ENCODE measurements around the gene PTPRF.

PTPRF gene

DNA sequence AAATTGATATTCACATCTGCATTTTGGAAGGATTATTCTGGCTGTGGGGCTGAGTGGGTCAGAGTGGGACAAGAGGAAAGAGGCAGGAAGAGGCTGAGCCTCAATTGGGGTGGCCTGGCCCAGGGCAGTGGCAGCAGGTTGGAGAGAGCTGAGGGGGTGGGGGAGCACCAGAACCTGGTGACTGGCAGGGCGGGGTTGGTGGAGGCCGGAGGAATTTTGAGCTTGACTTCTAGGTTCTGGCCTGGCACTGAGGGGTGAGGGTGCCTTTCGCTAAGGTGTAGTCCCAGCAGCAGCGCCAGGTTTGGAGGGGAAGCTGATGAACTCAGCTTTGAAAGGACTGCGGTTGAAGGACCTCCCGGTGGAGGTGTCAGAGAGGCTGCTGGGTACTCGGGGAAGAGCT, 85.7 kb downstream of the PTPRF start:
- H3K4me3 ChIP-seq (ENCODE audit: low read depth, low read length), result no peak overlapping the region
- TF ChIP-seq, protein P1, sequence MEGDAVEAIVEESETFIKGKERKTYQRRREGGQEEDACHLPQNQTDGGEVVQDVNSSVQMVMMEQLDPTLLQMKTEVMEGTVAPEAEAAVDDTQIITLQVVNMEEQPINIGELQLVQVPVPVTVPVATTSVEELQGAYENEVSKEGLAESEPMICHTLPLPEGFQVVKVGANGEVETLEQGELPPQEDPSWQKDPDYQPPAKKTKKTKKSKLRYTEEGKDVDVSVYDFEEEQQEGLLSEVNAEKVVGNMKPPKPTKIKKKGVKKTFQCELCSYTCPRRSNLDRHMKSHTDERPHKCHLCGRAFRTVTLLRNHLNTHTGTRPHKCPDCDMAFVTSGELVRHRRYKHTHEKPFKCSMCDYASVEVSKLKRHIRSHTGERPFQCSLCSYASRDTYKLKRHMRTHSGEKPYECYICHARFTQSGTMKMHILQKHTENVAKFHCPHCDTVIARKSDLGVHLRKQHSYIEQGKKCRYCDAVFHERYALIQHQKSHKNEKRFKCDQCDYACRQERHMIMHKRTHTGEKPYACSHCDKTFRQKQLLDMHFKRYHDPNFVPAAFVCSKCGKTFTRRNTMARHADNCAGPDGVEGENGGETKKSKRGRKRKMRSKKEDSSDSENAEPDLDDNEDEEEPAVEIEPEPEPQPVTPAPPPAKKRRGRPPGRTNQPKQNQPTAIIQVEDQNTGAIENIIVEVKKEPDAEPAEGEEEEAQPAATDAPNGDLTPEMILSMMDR (IDR thresholded peaks at IDR 0.05; ENCODE audit: control insufficient read depth, extremely low read depth, insufficient read depth), result no peak
- DNase-seq (ENCODE audit: low read depth), result no peak

DNA sequence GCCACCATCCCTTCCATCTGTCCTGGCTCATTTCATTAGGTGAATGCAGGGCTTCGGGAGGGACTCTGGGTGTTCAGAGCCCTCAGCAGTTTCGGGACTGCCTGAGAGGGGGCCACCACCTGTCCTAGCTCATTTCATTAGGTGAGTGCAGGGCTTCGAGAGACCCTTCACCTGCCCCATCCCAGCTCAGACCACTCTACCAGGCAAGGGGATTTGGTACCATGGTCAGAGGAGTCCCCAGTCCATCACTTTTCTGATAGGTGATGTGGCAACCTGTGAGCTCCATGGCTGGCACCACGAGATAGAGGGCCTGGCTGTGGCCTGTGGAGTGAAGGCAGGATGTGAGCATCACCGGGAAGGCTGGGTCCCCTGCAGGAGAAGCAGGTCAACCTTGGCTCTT, 86.3 kb downstream of the PTPRF start:
- H3K4me3 ChIP-seq (ENCODE audit: low read depth, low read length), result no peak overlapping the region
- no peak for DNase-seq (ENCODE audit: low read depth)
- TF ChIP-seq, protein P1 (IDR thresholded peaks at IDR 0.05; ENCODE audit: control insufficient read depth, extremely low read depth, insufficient read depth), result no peak

DNA sequence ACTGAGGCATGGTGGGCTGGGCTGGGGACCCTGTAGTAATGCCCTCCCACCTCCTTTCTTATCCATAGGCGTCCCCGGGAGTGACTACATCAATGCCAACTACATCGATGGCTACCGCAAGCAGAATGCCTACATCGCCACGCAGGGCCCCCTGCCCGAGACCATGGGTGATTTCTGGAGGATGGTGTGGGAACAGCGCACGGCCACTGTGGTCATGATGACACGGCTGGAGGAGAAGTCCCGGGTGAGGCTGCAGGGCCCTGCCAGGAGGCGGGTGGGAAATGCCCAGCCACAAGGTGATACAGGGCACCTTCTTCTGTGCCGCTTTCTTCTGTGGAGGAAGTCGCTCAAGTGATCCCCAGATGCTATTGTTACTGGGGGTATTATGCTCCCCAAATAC, 87.0 kb downstream of the PTPRF start:
- H3K4me3 ChIP-seq (ENCODE audit: low read depth, low read length), result no peak overlapping the region
- TF ChIP-seq, protein P1 (IDR thresholded peaks at IDR 0.05; ENCODE audit: control insufficient read depth, extremely low read depth, insufficient read depth), result no peak
- DNase-seq (ENCODE audit: low read depth), result no peak

DNA sequence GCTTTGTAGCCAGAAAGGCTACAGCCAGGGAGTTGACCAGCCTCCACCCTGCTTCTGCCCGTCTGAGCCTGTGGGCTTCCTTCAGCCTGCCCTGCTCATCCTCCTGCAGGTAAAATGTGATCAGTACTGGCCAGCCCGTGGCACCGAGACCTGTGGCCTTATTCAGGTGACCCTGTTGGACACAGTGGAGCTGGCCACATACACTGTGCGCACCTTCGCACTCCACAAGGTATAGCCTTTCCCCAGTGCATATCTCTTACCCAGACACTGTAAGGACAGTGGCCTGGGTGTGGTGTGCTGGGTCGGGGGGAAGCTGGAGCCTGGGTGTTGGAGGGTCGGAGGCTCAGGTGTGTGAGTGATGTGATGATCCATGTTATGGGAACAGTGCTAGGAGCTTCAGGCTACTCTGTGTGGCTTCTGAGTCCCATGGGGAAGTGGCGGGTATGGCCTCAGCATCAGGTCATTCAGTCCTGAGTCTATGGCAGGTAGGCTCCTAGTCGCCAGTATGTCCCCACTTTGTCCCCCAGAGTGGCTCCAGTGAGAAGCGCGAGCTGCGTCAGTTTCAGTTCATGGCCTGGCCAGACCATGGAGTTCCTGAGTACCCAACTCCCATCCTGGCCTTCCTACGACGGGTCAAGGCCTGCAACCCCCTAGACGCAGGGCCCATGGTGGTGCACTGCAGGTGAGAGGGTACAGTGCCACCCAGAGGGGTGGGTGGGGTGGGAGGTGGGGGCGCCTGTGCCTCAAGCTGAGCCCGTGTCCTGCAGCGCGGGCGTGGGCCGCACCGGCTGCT, 88.0 kb downstream of the PTPRF start:
- DNase-seq (ENCODE audit: low read depth), result no peak
- no peak overlapping the region for H3K4me3 ChIP-seq (ENCODE audit: low read depth, low read length)
- TF ChIP-seq, protein P1 (IDR thresholded peaks at IDR 0.05; ENCODE audit: control insufficient read depth, extremely low read depth, insufficient read depth), result no peak

DNA sequence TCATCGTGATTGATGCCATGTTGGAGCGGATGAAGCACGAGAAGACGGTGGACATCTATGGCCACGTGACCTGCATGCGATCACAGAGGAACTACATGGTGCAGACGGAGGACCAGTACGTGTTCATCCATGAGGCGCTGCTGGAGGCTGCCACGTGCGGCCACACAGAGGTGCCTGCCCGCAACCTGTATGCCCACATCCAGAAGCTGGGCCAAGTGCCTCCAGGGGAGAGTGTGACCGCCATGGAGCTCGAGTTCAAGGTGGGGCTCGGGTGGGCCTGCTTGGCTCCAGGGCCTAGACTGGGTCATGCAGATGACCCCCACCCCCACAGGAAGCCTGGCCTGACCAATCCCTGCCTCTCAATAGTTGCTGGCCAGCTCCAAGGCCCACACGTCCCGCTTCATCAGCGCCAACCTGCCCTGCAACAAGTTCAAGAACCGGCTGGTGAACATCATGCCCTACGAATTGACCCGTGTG, 88.7 kb downstream of the PTPRF start:
- TF ChIP-seq, protein P1 (IDR thresholded peaks at IDR 0.05; ENCODE audit: control insufficient read depth, extremely low read depth, insufficient read depth), result no peak
- no peak for DNase-seq (ENCODE audit: low read depth)
- H3K4me3 ChIP-seq (ENCODE audit: low read depth, low read length), result no peak overlapping the region

DNA sequence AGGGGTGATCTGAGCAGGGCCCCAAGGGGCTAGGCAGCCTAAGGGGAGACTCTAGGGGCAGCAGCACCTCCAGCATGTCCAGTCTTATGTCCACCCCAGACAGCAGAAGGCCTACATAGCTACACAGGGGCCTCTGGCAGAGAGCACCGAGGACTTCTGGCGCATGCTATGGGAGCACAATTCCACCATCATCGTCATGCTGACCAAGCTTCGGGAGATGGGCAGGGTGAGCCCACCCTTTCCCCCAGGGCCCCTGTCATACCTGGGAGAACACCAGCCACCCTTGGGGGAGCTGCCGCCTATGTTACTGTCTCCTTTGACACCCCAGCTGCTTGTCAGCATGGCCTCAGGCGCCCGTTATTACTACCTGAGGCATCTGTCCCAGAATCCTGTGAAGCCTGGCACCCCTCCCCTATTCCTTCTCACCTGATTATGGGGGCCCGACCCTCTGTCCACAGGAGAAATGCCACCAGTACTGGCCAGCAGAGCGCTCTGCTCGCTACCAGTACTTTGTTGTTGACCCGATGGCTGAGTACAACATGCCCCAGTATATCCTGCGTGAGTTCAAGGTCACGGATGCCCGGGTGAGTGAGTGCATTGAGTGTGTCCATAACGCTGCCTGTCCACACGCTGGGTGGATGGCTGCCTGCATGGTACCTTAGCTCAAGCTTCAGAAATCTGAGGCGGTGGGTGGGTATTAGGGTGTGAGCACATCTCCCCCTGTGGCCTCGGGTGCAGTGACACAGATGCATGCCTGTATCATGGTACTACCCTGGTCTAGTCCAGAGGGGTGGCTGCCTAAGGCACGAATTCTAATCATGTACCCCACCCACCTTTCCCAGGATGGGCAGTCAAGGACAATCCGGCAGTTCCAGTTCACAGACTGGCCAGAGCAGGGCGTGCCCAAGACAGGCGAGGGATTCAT, 89.6 kb downstream of the PTPRF start:
- H3K4me3 ChIP-seq (ENCODE audit: low read depth, low read length), result no peak overlapping the region
- TF ChIP-seq, protein P1 (IDR thresholded peaks at IDR 0.05; ENCODE audit: control insufficient read depth, extremely low read depth, insufficient read depth), result no peak
- no peak for DNase-seq (ENCODE audit: low read depth)
